Cerebellar cortex (tissue), 1 donor: Measurements from ENCODE around the gene RAMP2.
"Not testable (repeated sequence)": the region's sequence is repeated elsewhere in the genome, so short reads cannot be mapped to it uniquely, and the experiment has no call there.

Source experiments
- DNase-seq: peaks from one replicate; pipeline ENCODE4 v3.0.0-alpha.2; 2015; ENCODE audit warnings: low spot score

RAMP2 gene, protein sequence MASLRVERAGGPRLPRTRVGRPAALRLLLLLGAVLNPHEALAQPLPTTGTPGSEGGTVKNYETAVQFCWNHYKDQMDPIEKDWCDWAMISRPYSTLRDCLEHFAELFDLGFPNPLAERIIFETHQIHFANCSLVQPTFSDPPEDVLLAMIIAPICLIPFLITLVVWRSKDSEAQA

DNA sequence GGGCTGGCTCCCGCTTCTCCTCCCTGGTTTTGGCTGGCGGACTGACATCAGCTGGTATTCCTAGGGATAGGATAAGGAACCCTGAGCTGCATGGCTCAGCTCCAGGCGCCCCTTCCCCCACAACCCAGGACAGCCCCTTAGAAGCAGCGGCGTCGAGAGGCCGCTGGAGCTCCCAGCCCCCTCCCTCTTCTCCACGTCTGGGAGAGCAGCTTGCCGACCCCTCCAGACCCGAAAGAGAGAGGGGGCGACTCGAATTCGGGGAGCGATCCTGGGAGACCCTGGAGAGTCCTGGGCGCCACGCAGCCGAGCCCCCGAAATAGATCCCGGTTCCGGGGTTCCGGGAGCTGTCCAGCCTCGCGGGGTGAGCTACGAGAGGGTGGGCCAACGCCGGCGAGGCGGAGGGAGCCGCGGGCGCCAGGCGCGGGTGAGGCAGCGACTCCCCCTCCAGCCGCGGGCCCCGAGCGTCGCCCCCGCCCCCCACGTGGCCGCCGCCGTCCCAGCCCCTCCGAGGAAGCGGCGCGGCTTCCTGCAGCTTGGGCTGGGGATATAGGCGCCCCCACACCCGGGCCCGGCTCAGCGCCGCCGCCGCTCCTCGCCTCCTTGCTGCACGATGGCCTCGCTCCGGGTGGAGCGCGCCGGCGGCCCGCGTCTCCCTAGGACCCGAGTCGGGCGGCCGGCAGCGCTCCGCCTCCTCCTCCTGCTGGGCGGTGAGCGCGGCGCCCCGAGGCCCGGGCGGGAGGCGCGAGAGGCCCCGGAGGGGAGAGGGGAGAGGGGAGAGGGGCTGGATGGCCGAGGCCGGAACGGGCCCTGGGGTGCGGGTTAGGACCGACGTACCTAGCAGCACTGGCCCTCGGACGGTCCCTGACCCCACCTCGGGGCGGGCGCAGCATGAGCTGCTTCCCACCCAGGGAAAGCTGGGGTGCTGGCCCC lies at the start of gene RAMP2:
TSS of gene RAMP2 (plus strand) at position 576 of the 930 bp plus-strand sequence. CDS start at position 611, 35 bp downstream.
- DNase-seq: no peak

DNA sequence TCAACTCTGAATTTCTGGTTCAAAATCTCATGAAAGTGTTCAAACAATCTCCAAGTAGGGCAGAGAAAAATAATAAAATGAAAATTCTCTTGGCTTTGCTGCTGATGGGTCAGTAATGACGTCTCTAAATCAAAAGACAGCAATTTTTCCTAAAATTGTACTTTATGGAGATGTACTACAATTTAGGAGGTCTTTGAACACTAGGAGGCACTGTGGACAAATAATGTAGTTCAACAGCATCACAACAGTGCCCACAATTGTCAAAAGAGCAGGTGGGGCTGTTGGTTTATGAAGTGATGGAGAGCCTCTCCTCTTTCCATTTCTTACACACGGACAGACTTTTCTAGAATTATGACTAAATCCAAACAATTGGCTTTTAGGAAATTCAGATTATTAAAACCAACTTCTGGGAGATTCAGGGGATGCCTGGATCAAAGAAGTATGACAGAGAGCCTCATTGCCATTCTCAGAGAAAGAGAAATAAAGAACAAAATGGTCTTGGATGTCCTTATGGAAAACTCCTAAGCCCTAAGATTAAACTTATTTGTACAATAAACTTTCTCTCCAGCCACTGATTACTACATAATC lies 39.9 kb upstream of the RAMP2 start:
- peak; percentile 71 for DNase-seq

DNA sequence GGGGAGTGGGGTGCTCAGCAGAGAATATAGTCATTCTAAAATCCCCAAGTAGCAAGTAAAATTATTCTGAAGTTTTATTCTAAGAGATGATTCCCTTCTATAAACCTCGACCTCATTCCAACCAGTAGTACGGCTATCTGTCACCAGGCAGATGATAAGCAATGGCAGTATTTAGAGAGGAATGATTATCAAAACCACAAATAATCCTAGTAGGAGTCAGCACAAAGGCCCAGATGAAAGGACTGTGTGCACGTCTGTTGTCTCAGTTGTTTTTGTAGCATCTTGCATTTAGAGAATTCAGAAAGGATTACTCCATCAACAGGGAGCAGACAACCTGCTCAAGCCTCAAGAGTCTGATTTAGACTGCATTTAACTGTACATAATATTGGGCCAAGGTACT lies 37.4 kb upstream of the RAMP2 start:
- DNase-seq: no peak

DNA sequence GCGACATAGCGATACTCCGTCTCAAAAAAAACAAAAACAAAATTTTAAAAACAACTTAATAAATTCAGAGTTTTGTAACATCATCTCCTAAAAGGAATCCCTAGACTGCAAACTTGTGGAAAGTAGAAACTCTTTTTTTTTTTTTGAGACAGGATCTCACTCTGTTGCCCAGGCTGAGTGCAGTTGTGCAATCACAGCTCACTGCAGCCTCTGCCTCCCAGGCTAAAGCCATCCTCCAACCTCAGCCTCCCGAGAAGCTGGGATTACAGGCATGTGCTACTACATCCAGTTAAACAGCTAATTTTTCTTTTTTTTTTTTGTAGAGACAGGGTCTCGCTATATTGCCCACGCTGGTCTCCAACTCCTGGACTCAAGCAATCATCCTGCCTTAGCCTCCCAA lies 35.9 kb upstream of the RAMP2 start:
- no peak for DNase-seq

DNA sequence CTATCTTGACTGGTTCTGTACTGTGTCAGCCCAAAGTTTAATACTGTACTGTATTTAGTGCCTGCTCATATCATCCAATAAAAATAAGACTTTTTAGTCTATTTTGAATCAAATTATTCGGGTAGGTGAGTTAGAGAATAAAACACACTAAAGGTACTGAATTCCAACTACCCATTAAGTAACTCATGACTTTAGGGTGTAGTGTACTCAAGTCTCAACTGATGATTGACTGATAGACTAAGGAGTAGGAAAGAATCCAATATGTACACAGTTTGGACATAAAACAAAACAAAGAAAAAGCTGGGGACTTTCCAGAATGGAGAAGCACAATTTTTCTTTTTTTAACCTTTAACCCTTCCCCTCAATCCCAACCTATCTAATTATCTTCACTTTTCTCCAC lies 20.3 kb upstream of the RAMP2 start:
- no peak for DNase-seq

DNA sequence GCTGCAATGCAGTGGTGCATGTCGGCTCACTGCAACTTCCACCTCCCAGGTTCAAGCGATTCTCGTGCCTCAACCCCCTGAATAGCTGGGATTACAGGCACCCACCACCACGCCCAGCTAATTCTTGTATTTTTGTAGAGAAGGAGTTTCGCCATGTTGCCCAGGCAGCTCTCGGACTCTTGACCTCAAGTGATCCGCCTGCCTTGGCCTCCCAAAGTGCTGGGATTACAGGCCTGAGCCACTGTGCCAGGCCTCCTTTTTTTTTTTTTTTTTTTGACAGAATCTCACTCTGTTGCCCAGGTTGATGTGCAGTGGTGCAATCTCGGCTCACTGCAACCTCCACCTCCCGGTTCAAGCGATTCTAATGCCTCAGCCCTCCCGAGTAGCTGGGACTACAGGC lies 18.1 kb upstream of the RAMP2 start:
- DNase-seq: not testable (repeated sequence)

DNA sequence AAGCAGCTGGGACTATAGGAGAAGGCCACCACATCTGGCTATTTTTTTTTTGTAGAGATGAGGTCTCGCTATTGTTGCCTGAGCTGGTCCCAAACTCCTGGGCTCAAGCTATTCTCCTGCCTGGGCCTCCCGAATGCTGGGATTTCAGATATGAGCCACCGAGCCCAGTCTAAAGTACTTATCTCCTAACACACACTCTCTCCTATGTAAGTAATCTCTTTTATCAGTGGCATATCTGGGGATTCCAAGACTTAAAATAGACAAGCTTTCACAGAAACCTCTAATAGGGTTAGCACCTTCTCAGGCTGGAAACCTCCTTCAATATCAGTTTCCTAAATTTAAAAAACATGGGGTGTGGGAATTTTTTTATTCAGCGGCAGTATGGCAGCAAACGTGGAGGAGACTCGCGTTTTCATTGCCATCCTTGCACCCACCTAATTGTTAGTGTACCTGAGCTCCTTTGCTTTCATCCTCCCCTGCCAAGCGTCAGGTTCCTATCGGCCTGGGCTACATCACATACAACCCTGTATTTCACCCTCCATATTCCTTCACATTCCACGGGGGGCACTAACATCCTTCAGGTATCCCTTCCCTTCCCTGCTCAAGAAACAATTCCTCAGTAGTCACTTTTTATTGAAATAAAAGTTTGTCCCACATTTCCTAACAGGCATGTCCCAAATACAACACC lies 17.3 kb upstream of the RAMP2 start:
- no peak for DNase-seq

DNA sequence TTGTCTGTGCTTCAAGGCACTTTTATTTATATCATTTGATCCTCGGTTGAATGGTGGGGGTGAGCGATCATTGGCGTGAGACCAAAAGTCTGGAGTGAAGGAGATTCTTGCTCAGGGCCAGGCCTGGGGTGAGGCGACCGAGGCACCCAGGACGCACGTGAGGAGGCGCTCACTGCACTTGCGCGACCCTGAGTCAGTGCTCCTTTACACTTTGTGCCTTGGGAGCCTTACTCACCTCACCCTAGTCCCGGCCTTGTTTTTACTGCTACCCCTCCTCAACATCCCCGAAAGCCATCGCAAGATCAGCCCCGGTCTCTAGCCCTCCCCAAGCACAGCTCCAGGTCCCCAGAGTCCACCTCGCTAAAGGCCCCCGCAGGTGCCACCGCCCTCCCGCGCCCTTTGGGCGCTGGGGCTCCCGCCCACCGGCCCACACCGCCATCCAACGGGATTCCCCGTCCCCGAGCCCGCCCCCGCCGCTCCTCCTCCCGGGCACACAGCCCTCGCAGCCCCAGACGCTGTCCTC lies 16.7 kb upstream of the RAMP2 start:
- peak; percentile 57 for DNase-seq

DNA sequence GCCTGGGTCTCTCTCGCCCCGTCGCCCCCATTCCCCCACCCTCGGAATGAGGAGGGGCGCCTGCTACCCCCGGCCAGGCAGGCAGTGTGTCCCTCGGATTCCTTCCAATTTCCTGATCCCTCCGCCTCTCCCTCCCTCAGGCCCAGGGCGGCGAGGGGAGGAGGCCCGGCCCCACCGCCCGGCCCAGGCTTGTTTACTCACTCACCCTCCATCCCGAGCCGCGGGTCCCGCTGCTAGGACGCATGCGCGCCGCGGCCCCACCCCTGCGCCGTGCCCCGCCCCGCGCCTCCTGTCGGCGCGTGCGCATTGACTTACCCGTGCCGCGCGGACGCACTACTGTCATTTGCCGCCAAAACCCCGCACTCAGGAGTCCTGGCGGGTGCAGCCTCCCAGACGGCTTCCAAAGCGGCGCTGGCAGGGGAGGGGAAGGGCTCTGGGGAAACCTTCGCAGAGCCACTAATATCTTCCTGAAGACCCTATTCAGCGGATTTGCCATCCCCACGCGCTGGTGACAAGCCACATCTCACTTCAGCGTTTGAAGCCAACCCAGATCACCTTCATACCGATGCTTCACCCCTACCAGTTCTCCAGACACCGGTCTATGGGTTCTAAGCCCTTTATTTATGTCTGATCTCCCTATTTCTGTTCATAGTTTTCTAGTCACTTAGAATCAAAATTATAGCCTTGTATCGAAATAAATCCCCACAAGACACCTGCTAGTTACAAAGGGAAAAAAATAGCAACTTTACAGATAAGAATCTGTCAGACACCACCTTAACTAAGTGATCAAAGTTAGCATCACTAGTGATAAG lies 16.0 kb upstream of the RAMP2 start, which contains the start of gene EZH1:
TSS of gene EZH1 (minus strand) at position 235 of the 812 bp plus-strand sequence. CDS start 16,099 bp downstream, outside the sequence.
- peak; percentile 89 for DNase-seq

DNA sequence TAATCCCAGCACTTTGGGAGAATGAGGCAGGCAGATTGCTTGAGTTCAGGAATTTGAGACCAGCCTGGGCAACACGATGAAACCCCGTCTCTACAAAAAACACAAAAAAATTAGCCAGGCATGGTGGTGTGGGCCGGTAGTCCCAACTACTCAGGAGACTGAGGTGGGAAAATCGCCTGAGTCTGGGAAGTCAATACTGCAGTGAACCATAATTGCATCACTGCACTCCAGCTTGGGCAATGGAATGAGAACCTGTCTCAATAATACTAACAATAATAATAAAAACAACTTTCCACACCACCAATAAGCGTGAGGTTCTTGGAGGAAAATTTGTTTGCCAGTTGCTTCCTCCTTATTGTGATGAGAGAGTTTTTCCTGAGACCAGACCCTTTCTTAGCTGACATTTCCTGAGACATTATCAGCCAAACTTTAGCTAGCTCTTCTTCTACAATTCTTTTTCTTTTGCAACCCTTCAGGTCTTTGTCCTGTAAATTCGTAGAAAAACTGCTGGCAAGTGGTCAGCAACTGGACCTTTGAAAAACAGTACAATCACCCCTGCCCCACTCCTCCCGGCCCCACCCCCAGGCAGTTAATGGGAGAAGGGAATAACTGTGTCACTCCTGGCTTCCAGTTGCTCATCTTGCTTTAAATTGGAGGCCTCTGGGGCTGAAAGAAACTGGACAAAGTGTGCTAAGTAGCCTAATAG lies 12.7 kb upstream of the RAMP2 start:
- no peak for DNase-seq

DNA sequence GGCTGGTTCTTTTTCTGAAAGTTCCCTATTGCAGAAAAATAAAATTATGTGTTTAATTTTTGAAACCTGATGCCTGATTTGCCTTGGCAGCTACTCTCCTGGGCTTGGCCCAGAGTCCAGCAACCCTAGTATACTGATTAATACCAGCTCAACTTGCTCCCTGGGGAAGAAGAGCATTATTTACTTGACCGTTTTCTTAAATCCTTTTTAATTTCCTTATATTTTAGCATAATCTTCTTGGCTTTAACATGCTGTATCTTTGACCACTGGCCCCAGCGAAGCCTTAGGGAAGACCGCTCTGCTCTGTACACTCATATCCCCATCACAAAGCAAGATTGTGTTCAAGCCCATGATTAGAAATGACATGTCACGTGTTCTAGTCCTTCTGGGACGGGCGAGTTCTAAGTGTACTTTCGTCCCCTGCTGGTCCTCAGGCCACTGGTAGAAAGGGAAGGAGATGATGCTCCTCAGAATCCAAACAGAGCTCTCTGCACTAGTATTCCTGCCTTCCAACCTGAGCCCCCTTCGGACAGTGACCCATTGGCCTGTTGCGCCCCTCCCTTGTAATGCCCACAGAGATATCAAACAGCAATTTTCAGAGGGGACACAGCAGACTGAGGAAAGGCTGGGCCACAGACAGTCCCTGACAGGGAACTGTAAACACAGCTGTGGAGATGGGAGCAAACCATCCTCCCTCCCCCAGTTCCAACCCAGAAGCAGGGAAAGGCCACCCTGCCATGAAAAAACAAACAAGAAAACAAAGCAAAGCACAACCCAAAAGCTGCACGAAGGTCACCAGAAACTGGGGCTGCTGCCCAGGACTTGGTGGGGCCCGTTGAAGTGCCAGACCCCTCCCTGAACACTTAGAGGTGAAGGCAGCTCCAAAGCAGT lies 11.9 kb upstream of the RAMP2 start:
- DNase-seq: no peak

DNA sequence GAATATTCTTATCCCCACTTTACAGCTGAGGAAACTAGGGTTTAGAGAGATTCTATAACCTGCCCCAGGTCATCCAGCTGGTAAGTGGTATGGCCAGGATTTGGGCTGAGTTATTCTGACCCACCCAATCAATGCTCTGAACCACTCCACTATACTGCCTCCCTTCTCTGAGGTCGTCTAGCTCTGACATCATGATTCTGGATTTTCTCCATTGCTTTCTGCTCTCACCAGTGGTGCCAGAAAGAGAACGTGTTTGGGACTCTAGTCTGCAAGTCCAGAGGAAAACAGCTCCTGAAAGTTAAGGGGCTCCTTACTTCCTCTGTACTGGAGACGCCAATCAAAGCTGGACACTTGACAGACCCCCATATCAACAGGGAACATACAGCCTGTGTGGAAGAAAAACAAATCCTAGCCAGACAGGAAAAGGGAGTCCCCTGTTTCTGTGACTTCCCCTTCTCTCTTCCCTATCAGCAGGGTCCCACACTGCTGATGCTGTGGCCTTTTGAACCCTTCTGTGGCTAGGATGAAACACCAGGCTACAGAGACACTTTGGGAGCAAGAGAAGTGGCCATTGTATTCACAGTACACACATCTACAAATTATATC lies 10.2 kb upstream of the RAMP2 start:
- DNase-seq: no peak

DNA sequence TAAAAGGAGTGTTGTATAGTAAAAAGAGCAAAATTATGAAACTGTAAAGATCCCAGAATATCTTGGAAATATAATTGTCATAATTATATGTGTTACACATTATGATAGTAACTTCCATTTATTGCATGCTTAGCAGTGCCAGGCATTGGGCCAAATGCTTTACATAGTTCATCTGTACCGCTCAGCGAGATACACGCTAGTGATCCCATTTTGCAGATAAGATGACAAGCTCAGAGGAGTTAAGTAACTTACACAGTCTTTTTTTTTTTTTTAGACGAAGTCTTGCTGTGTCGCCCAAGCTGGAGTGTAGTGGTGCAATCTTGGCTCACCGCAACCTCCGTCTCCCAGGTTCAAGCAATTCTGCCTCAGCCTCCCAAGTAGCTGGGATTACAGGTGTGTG lies 9.4 kb upstream of the RAMP2 start:
- no peak for DNase-seq

DNA sequence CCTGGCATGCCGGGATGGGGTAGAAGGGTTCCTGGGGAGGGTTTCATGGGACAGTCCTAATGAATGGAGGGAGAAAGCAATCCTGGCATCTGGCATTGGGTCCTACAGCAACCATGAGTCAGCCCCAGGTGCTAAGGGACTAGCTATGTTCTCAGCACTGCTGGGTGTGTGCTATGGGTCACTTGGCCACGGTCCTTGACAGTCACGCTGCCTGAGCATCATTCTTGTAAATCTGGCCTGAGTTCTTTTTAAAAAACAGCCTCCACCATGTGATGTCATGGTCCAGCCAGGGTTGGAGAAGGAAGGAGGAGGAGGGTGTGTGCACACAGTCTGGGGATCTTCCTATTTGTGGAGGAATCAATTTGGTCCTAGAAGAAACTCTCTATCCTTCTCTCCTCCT lies 6.2 kb upstream of the RAMP2 start:
- DNase-seq: no peak

DNA sequence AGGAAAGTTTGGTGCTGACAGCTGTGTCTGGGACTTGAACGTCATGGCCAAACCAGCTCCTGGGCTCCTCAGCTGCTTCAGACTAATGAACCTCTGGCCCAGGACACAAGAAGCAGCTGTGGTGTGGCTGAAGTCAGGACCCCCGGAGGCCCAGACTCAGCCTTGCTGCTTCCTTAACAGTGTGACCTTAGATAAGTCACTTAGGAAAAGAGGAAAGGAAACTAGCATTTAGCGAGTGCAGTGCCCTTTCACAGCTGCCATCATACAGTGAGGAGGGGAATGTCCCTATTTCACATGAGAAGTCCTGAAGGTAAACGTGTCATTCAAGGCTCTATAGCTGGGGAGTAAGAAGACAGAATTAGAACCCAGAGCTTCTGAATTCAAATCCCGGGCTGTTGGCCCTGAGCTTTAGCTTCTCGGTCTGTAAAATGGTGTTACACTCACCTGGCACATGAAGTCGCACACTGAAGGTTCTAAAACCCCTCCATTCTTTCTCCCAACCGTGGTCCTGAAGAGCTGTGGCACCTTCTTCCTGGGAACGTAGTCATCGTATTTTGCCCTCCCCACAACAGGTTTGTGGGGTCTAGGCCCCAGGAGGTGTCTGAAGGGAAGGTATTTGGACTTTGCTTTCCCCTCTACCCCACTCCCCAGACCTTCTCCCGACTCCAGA lies 910 bp upstream of the RAMP2 start:
- DNase-seq: no peak

DNA sequence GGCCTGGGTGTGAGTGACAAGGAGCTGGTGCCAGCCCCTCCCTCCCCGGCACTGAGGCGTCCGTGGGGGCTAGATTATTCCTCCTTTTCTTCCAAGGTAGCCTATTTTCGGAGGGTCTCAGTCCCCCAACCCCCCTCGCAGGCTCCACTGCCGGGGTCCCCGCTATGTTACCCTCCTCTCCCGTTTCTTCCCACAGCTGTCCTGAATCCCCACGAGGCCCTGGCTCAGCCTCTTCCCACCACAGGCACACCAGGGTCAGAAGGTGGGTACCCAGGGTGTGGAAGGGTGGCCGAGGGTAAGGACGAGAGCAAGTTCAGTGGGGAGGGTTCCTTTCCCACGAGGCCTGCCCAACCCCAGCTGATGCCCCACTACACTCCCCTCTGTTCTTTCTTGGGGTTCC lies 611 bp downstream of the RAMP2 start:
- DNase-seq: no peak

DNA sequence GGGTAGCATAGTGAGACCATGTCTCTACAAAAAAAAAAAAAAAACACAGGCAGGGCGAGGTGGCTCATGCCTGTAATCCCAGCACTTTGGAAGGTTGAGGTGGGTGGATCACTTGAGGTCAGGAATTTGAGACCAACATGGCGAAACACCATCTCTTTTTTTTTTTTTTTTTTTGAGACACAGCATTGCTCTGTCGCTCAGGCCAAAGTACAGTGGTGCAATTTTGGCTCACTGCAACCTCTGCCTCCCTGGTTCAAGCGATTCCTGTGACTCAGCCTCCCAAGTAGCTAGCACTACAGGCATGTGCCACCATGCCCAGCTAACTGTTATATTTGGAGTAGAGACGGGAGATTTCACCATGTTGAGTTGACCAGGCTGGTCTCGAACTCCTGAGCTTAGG lies 5.1 kb downstream of the RAMP2 start:
- DNase-seq: no peak

DNA sequence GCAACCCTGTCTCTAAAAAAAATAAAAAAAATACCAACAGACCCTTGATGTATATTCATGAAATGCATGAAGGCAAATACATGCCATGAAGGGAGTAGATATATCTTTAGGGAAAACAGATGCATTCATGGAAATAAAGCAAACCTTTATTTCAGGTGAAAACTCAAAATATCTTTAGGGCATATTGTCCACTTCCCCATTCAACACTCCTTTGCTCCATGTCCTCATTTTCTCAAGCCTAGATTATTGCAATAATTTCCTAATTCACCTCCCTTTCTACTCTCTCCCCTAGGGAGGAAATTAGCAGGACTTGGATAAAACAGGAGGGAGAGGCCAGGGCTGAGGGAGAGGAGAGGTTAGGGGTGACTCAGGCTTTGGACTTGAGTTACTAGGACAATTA lies 6.5 kb downstream of the RAMP2 start:
- no peak for DNase-seq

DNA sequence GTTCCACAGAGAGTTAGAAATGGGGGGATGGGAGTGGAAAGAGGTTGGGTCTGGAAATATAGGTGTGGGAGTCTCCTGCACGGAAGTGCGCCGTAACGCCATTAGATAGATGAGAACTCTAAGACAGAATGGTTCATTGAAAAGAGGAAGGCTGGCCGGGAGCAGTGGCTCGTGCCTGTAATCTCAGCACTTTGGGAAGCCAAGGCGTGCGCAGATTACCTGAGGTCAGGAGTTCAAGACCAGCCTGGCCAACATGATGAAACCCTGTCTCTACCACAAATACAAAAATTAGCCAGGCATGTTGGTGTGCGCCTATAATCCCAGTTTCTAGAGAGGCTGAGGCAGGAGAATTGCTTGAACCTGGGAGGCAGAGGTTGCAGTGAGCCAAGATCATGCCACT lies 7.0 kb downstream of the RAMP2 start:
- DNase-seq: not testable (repeated sequence)
